GM12801 (cell line): ENCODE measurements around the gene TXNDC8.

Source experiments
- TF ChIP-seq, protein P1 (sequence below): IDR thresholded peaks from one replicate; pipeline ENCODE4 v1.5.1; 2011; ENCODE audit warnings: control low read depth; ENCODE audit not compliant: insufficient read length; ENCODE audit errors: extremely low read depth

Gene TXNDC8

GRCh38 chr9:110257956-110258355 lies 79.7 kb downstream of the TXNDC8 start:
- TF ChIP-seq, protein P1, sequence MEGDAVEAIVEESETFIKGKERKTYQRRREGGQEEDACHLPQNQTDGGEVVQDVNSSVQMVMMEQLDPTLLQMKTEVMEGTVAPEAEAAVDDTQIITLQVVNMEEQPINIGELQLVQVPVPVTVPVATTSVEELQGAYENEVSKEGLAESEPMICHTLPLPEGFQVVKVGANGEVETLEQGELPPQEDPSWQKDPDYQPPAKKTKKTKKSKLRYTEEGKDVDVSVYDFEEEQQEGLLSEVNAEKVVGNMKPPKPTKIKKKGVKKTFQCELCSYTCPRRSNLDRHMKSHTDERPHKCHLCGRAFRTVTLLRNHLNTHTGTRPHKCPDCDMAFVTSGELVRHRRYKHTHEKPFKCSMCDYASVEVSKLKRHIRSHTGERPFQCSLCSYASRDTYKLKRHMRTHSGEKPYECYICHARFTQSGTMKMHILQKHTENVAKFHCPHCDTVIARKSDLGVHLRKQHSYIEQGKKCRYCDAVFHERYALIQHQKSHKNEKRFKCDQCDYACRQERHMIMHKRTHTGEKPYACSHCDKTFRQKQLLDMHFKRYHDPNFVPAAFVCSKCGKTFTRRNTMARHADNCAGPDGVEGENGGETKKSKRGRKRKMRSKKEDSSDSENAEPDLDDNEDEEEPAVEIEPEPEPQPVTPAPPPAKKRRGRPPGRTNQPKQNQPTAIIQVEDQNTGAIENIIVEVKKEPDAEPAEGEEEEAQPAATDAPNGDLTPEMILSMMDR, result no peak

DNA sequence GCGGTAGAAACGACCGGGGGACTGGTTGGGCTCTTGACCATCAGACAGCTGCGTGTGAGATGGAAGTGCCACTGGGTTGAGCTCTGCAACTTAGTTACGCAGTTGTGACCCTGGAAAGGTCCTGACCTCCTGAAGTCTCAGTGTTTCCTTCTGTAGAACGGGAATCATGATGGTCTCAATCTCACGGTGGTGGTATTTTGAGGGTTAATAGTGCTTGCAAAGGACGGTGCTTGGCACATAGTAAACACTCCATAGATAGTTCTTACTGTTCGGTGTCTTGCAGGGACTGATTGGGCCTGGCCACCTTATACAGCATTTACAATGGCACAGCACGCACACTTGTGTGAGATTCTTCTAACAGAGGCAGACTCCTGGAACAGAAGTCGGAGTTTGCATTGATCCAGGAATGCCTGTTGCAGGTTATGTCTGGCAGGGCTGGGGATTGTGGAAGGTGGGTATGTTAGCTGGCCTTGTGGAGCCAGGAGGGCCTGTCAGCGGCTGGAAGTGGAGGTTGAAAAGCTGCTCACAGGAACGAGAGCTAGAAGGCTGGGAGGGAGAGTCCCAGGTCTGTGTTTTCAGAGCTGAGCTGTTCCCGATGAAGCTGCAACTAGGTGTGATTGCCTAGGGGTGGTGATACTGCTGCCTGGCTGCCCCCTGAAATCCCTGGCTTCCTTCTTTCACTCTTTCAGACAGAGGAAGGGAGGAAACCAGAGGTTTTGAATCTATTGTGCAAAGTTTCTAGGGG lies 80.4 kb downstream of the TXNDC8 start:
- TF ChIP-seq, protein P1, result no peak

GRCh38 chr9:110256380-110257096 lies 81.1 kb downstream of the TXNDC8 start, which contains the start of gene TXN:
TXN (minus strand) TSS chr9:110256507; CDS start chr9:110256435, 72 bp downstream.
- TF ChIP-seq, protein P1, result no peak

DNA sequence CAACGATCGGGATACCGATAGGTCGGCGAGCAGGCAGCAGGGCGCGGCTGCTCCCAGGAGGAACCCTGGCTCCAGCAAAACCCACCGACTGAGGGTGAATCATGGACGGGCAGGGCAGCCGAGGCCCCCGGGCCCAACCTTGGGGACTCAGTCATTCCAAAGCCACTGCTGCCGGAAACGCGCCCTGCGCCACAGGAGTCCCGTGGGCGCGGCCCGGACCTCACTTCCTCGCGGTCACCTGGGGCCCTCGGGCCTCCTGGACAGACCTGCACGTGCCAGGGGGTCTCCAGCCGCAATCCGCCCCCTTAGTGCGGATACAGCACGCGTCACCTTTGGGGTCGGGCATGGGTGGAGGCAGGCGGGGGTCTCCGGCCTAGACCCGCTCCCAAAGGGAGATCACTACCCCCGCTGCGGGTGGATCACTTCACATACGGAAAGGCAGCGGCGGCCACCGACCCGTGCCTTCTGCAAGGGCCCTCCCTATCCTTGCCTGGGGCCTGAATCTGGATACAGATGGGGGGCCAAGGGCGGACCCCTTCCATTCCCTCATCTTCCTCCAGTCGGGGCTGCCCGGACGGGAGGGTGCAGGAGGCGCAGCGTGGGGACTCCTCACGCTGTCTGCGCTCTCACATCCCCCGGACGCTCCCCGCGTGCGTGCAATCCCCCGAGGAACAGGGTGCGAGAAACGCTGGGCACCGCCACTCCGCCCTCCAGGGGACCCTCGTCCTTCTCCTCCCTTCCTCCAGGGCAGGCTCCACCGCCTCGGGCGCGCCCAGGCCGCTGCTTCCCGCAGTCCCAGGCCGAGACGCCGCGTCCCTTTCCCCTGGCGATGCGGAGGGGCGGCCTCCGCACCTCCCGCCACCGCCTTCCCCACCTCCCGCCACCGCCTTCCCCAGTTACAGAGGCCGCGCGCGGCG lies 81.9 kb downstream of the TXNDC8 start:
- TF ChIP-seq, protein P1, result no peak

DNA sequence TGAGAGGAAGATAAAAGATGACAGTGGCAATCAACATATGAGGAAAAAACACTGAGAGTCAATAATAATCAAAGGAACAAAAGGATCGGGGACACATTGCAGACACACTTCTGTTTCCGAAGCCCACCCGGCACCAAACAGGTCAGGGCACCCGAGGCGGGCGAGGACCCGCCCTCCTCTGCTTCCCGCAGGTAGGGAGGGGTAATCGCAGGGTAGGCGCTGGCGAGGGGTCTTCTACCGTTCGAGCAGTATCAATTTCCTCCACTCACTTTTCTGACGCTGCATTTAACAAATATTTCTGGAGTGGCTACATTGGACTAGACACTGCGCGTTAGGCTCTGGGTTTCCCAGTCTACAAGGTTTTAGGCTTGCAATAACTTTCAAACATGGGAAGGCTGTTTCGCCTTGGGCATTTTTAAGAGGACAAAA lies 82.6 kb downstream of the TXNDC8 start:
- TF ChIP-seq, protein P1, result no peak

GRCh38 chr9:110254500-110254899 lies 83.2 kb downstream of the TXNDC8 start:
- TF ChIP-seq, protein P1, result no peak
